ENCODE data around the gene AOAH. TPM values are rescaled to one million over a fixed set of nuclear protein-coding genes. Genes with fewer than 3 reads are reported as not detected.
A peak's percentile ranks its signal among the peaks of the same experiment; 100 is the strongest.

AOAH gene
- total and polyA plus RNA-seq, 9 of the 15 experiments (the other 6 are each of a cell fraction or from before 2014, with no cell fraction given), result not detected

GRCh38 chr7:36475381-36475780 is 248.9 kb downstream of the AOAH start:
- in situ Hi-C loops (cut with MboI) (loop anchor here (10.0 kb wide), 1 partner anchor 729 kb away; no protein-coding TSS in a partner anchor), intact Hi-C loops (cut with micrococcal nuclease) (no loop called here)
- H3K4me2 ChIP-seq (ENCODE audit: insufficient read depth, low read length), result no peak overlapping the region
- 0 out of 3 replicates have a peak, but pooled peaks have one; percentile 23 for ATAC-seq
- H3K4me3 ChIP-seq, result no peak overlapping the region
- CTCF ChIA-PET (ENCODE audit: low intra/inter-chr PET ratio), result no interaction called here
- no peaks in the 10 kb centered on the region for H3K36me3 ChIP-seq (ENCODE audit: control insufficient read depth, insufficient read depth, low read length)
- H2AFZ ChIP-seq (ENCODE audit: low read depth, low read length), result no peak overlapping the region
- no peaks in the 10 kb centered on the region for H3K9me1 ChIP-seq (ENCODE audit: control insufficient read depth, insufficient read depth, low read length)
- FAIRE-seq, result no peak
- no peak for DNase-seq (ENCODE audit: extremely low read depth in 1 of 4, low spot score in 3 of 4)
- 29% methylated on average over 3 of the region's 3 CpGs for WGBS (ENCODE audit: insufficient coverage, low coverage, missing lambda C conversion rate)
- H3K9ac ChIP-seq (ENCODE audit: insufficient read depth in 1 of 2, low read depth in 2 of 2, low read length in 2 of 2), result no peak overlapping the region
- H4K20me1 ChIP-seq (replicated peaks; ENCODE audit: control insufficient read depth, insufficient read depth, low read length), result 0 out of 2 replicates have a peak, but pooled peaks cover 10% of the 10 kb centered on the region
- no peaks in the 10 kb centered on the region for H3K79me2 ChIP-seq (ENCODE audit: control insufficient read depth, insufficient read depth, low read length)
- peaks cover 8 to 12% of the 10 kb centered on the region in 2 experiments; a peak in 3 of 5 replicates for H3K4me1 ChIP-seq (replicated peaks in 1 of 2; ENCODE audit: control insufficient read depth in 2 of 2, insufficient read depth in 2 of 2, low read length in 2 of 2)
- no peak for TF ChIP-seq TAF7 (tag; IDR thresholded peaks at IDR 0.05)
- TF ChIP-seq, protein P1, sequence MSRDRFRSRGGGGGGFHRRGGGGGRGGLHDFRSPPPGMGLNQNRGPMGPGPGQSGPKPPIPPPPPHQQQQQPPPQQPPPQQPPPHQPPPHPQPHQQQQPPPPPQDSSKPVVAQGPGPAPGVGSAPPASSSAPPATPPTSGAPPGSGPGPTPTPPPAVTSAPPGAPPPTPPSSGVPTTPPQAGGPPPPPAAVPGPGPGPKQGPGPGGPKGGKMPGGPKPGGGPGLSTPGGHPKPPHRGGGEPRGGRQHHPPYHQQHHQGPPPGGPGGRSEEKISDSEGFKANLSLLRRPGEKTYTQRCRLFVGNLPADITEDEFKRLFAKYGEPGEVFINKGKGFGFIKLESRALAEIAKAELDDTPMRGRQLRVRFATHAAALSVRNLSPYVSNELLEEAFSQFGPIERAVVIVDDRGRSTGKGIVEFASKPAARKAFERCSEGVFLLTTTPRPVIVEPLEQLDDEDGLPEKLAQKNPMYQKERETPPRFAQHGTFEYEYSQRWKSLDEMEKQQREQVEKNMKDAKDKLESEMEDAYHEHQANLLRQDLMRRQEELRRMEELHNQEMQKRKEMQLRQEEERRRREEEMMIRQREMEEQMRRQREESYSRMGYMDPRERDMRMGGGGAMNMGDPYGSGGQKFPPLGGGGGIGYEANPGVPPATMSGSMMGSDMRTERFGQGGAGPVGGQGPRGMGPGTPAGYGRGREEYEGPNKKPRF (IDR thresholded peaks at IDR 0.05; ENCODE audit: low read depth, low read length), result no peak
- no peak for TF ChIP-seq ESRRB (CRISPR knock-in tag; IDR thresholded peaks at IDR 0.05; ENCODE audit: borderline replicate concordance)
- BruUV-seq (replicated peaks), result no TSS peak
- no peak overlapping the region for H3K27ac ChIP-seq (ENCODE audit: extremely low read depth, low read depth, low read length)
- POLR2A ChIA-PET, result interaction anchor here (0.8 to 1.4 kb wide), 2 partner anchors 61 to 196 kb away, joined by 3 to 4 read pairs; no protein-coding TSS in a partner anchor
- no peaks in the 10 kb centered on the region for H3K9me3 ChIP-seq (replicated peaks; ENCODE audit: control insufficient read depth, insufficient read depth, low read depth, low read length)
- no peaks in the 10 kb centered on the region for H3K27me3 ChIP-seq (ENCODE audit: control insufficient read depth in 2 of 2, insufficient read depth in 2 of 2, low read length in 2 of 2)
